Measurements from ENCODE around the gene MAGEA8.

GRCh38 chrX:149841929-149842328 lies 39.1 kb upstream of the MAGEA8 start:
- TF ChIP-seq SUZ12 (IDR thresholded peaks at IDR 0.05; ENCODE audit: extremely low read depth, insufficient read depth, insufficient read length) (no peak), YY1 (IDR thresholded peaks at IDR 0.05; ENCODE audit: insufficient read depth, insufficient read length) (no peak), ZNF274 (IDR thresholded peaks at IDR 0.05; ENCODE audit: low read depth, low read length) (no peak)

All from NT2/D1 (cell line).